Choroid plexus epithelial cell (primary cell): ENCODE measurements around the gene C5orf24.
"Not testable (repeated sequence)": the region's sequence is repeated elsewhere in the genome, so short reads cannot be mapped to it uniquely, and the experiment has no call there.

ENCODE experiments used
- DNase-seq: peaks from one replicate; pipeline ENCODE4 v3.0.0-alpha.2; 2010; ENCODE audit warnings: low read depth
- H3K4me3 ChIP-seq: 2 replicates; pipeline ENCODE4 v1.5.1; 2011; ENCODE audit warnings: low read depth, mild to moderate bottlenecking, control low read depth, low read length, moderate library complexity
- TF ChIP-seq, protein P1 (sequence below): conservative IDR thresholded peaks from 2 replicates; pipeline ENCODE4 v1.5.1; 2011; ENCODE audit warnings: low read depth, mild to moderate bottlenecking, control low read depth, inconsistent platforms, low read length, moderate library complexity

Gene C5orf24

DNA sequence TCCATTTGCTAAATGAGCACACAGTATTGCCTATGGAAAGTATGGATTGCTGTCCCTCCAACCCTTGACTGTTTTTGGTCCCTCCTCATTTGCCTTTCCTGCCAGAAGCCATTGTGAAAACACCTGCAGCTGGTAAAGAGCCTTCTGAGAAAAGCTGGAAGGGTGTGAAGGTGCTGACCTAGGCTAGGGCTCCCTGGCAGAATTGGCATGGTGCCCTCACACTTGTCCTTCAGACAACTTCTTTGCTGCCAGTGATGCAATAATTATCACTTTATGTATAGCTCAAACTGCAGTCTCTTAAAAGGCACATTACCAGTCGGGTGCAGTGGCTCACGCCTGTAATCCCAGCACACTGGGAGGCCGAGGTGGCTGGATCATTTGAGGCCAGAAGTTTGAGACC is 32.6 kb downstream of the C5orf24 start:
- TF ChIP-seq, protein P1, sequence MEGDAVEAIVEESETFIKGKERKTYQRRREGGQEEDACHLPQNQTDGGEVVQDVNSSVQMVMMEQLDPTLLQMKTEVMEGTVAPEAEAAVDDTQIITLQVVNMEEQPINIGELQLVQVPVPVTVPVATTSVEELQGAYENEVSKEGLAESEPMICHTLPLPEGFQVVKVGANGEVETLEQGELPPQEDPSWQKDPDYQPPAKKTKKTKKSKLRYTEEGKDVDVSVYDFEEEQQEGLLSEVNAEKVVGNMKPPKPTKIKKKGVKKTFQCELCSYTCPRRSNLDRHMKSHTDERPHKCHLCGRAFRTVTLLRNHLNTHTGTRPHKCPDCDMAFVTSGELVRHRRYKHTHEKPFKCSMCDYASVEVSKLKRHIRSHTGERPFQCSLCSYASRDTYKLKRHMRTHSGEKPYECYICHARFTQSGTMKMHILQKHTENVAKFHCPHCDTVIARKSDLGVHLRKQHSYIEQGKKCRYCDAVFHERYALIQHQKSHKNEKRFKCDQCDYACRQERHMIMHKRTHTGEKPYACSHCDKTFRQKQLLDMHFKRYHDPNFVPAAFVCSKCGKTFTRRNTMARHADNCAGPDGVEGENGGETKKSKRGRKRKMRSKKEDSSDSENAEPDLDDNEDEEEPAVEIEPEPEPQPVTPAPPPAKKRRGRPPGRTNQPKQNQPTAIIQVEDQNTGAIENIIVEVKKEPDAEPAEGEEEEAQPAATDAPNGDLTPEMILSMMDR, result no peak
- no peak for DNase-seq
- H3K4me3 ChIP-seq, result no peak overlapping the region

- TF ChIP-seq, protein P1, result no peak
- no peak overlapping the region for H3K4me3 ChIP-seq
- DNase-seq, result no peak
These were observed 33.7 kb downstream of the C5orf24 start for GRCh38 chr5:134879456-134879855.

DNA sequence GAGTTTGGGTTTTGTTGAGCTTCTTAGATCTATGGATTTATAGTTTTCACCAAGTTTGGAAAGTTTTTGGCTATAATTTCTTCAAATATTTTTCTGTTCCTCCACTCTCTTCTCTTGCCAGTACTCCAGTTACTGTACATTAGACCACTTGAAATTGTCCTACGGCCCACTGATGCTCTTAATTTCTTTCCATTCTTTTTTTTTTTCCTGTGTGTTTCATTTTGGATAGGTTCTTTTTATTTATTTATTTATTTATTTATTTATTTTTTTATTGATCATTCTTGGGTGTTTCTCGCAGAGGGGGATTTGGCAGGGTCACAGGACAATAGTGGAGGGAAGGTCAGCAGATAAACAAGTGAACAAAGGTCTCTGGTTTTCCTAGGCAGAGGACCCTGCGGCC is 35.2 kb downstream of the C5orf24 start:
- H3K4me3 ChIP-seq, DNase-seq: not testable (repeated sequence)

DNA sequence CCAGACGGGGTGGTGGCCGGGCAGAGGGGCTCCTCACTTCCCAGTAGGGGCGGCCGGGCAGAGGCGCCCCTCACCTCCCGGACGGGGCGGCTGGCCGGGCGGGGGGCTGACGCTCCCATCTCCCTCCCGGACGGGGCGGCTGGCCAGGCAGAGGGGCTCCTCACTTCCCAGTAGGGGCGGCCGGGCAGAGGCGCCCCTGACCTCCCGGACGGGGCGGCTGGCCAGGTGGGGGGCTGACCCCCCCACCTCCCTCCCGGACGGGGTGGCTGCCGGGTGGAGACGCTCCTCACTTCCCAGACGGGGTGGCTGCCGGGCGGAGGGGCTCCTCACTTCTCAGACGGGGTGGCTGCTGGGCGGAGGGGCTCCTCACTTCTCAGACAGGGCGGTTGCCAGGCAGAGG is 35.9 kb downstream of the C5orf24 start:
- DNase-seq, H3K4me3 ChIP-seq: not testable (repeated sequence)

GRCh38 chr5:134887593-134888159 is 41.9 kb downstream of the C5orf24 start:
- DNase-seq, result no peak
- TF ChIP-seq, protein P1, result no peak
- no peak overlapping the region for H3K4me3 ChIP-seq

DNA sequence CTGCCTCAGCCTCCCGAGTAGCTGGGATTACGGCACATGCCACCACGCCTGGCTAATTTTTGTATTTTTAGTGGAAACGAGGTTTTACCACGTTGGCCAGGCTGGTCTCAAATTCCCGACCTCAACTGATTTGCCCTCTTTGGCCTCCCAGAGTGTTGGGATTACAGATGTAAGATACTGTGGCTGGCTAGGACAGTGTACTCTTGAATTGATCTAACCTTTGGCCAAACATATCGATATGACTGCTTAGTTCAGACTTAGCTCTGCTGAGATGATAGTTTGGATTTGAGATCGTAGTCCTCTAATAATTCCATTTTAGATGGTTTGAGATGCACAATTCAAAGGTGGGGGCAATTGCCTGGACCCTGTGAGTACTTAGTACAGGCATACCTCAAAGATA is 43.6 kb downstream of the C5orf24 start:
- DNase-seq, result no peak
- no peak overlapping the region for H3K4me3 ChIP-seq
- TF ChIP-seq, protein P1, result no peak

- TF ChIP-seq, protein P1, result no peak
- no peak overlapping the region for H3K4me3 ChIP-seq
- no peak for DNase-seq
These were observed 45.7 kb downstream of the C5orf24 start for GRCh38 chr5:134891473-134891872.

GRCh38 chr5:134892282-134892681 is 46.5 kb downstream of the C5orf24 start:
- H3K4me3 ChIP-seq, result no peak overlapping the region
- TF ChIP-seq, protein P1, result no peak
- no peak for DNase-seq
